ENCODE data around the gene CAMK1G.

The CAMK1G gene

DNA sequence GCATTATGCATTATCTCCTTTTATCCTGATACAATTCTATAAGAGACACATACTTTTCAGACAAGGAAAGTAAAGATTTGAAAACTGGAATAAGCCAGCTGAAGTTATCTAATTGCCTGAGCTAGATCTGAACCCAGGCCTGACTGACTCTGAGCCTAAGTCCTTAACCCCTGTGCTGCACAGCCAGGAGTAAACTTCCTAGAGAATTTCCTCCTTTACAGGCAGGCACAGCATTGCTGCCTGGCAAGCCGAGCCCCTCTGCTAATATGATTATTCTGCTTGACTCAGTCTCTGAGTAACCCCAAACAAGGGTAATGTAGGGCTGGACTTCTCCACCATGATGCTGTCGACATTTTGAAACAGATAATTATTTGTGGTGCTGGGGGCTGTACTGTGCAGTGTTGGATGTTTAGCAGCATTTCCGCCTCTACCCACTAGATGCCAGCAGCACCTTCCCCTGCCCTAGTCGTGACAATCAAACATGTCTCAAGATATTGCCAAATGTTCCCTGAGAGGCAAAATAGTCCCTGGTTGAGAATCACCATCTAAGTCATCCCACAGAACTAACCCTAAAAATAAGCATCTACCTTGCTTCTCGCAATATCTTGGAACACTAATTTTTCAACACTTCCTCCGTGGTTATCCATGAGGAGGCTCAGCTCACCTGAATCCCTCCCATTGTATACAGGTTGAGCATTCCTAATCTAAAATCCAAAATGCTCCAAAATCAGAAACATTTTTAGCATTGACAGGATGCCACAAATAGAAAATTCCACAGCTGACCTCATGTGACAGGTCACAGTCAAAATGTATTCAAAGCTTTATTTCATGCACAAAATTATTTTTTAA is 18.5 kb downstream of the CAMK1G start:
- DNase-seq: no peak

DNA sequence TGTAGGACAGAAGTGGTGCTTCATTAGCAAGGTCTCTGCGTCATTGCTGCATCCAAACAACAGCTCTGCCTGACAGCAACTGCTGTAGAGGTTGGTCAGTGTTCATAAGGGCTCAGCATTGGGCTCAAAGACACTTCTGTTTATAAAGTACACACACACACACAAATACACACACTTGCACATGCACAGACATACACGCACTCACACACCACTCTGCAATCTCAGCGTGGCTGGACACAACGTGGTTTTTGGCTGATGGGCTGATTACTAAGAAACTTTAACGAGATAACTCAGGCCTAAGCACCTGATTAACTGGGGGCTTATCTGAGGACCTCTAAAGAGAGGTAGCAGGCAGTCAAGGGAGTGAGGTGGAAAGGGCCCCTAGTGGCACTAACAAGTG is 20.4 kb downstream of the CAMK1G start:
- DNase-seq: no peak

DNA sequence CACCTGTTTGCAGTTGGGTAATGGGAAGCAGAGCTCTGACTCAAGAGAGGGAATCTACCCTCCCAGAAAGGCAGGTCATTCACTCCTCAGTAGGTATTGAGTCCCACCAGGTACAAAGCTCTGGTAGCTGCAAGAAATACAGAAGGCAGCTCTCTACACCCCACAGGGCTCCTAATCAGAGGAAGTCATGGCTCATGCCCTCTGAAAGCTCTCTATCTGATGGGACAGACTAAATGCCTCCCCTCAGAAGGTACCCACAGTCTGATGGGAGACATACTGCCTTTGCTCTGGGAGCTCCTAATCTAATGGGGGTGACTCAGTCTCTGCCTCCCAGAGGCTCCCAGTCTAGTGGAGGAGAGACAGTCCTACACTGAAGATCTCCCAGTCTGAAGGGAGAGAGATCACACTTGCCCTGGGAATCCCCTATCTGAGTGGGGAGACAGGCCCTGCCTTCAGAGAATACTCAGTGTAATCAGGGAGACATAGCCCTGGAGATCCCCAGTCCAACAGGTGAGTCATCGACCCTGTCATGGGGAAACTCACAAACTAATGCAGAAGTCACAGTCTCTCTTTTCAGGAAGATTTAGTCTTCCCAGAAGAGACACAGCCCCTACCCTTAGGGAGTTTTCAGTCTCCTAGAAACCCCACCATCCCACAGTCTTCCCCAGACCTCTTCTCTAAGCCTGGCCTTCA is 23.7 kb downstream of the CAMK1G start:
- DNase-seq: no peak

DNA sequence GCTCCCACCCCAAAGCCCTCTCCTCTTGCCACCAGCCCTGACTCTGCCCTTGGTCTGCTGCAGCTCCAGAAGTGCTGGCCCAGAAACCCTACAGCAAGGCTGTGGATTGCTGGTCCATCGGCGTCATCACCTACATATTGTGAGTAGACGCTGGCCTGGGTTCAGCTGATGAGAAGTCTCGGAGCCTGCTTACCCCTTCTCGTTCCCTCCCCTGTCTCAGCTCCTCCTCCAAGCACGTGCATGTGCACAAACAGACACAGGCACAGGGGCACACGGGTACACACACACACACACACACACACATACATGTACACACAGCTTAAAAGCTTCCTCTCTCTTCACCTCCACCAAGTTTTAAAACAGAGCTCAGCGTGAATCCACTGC is 24.3 kb downstream of the CAMK1G start:
- DNase-seq: no peak

DNA sequence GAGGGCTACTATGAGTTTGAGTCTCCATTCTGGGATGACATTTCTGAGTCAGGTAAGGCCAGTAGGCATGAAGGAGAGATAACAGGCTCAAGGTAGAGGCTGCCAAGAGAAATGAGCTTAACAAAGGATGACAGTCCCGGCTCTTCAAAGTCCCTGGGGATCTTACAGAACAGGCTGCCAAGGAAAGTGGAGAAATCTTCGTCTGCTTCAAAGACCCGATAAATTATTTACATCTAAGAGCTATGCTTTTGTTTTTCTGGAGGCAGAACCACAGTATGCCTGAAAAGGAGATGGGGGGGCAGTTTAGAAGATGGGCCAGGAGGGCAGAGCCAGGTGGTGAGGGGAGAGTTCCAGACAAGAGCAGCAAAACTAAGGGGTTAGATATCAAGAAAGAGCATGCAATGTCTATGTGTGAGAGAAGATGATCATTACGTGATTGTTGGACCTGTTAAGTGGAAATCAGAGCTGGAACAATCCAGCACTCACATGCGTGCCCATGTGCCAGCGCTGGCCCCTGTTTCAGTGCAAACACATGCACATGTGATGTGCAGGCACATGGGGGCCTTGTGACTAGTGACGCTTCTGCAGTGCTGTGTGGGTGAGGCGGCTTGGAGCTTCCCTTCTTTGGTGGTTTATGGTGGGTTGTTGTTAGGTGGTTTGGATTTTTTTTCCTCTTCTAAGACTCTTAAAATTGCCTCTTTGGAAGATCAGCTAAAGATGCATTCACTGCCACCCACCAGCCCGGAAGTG is 25.7 kb downstream of the CAMK1G start:
- DNase-seq: no peak

DNA sequence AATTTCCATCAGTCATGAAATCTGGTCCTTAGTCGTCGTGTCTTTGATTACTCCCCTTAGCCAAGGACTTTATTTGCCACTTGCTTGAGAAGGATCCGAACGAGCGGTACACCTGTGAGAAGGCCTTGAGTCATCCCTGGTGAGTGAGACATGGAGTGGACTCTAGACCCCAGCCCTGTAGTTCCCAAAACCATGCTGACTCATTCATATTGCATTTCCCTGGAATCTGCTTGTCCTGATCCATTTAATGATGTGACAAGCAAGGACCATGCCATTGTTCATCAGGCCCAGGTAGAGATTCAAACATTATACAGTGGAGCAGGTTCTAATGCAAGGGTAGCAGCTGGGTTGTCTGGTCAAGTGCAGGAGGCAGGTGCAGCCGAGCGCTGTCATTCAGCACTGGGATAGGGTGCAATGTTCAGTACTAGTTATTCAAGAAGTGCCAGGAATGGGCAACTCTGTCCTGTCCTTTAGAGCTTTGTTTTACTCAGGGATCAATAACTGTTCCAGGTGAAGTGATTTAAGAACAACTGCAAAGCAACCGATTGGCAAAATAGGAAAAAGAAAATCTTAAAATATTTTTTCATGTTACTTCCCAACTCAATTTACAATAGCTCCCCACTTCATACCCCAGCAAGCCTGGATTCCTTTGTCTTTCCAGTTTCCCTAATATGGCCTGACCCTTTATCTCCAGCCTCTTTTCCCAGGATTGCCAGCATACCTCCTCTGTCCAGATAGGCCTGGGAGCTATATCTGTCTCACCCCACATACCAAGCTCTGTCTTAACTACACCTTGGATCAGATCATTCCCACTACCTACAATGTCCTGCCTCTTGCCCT is 26.5 kb downstream of the CAMK1G start:
- DNase-seq: no peak

DNA sequence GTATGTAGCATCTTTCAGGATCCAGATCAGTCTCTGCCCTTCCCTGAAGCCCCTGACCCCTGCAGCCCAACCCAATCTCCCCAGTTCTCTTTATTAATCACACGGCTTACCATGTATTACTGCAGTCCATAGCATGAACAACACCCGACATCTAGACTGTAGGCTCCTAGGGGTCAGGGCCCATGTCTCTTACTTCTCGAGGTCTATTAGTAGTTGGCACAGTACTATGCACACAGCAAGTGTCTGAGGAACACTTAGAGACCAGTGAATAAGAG is 27.1 kb downstream of the CAMK1G start:
- DNase-seq: no peak

DNA sequence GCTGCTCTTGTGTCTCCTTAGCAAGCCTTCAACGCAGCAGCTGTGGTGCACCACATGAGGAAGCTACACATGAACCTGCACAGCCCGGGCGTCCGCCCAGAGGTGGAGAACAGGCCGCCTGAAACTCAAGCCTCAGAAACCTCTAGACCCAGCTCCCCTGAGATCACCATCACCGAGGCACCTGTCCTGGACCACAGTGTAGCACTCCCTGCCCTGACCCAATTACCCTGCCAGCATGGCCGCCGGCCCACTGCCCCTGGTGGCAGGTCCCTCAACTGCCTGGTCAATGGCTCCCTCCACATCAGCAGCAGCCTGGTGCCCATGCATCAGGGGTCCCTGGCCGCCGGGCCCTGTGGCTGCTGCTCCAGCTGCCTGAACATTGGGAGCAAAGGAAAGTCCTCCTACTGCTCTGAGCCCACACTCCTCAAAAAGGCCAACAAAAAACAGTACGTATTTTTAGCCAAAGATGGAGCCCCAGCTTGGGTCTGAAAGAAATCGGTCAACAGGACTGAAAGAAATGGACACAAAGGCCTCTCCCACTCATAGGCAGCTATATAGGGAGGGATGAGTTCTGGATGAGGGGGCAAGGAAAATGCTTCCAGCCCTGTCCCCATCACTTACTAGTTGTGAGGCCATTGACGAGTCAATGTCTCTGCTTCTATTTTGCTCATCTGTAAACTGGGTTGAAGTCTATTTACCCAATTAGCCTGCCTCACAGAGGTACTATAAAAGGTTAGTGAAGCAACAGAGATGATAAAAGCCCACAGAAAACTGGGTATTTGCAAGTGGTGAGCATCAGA is 28.5 kb downstream of the CAMK1G start:
- DNase-seq: no peak

DNA sequence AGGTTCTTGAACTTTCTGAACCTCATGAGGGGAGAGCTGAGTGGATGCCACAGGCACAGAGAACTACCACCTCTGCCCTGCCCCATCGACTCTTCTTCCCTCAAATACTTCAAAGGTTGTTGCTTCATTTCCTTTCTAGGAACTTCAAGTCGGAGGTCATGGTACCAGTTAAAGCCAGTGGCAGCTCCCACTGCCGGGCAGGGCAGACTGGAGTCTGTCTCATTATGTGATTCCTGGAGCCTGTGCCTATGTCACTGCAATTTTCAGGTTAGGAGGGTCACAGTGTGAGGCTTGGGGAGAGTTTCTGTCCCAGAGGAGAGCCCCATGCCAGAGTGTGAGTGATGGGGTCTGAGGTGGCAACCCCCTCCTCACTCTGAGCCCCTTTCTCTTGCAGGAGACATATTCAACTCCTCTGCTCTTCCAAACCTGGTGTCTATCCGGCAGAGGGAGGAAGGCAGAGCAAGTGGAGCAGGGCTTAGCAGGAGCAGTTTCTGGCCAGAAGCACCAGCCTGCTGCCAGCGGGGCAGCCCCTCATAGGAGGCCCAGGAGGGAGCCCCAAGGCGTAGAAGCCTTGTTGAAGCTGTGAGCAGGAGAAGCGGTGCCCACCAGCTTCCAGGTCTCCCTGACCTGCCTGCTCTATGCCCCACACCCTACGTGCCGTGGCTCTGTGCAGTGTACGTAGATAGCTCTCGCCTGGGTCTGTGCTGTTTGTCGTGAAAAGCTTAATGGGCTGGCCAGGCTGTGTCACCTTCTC is 29.3 kb downstream of the CAMK1G start:
- no peak for DNase-seq

DNA sequence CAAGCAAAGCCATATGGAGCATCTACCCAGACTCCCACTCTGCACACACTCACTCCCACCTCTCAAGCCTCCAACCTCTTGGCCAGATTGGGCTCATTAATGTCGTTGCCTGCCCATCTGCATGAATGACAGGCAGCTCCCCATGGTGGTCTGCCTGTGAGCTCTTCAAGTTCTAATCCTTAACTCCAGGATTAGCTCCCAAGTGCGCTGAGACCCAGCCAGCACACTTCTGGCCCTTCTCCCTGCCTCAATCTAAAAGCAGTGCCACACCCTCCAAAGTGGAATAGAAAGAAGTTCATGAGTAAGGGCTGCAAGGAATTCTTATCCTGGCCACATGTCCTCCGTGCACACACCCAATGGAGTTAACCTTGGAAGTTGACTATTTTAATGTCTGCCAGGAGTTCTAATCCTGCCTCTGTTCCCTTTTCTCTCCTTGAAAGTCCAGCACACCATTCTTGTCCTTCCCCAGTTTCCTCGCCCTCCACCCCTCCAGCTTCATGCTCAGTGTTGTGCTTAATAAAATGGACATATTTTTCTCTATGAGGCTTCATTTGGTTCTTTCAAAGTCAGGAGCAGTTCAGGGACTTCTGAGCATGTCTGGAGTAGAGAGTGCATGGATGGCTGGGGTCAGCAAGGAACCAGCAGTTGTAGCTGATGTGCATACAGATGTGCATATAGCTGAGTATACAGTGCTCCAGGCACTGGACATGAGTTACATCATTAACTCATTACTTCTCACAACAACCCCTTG is 30.1 kb downstream of the CAMK1G start:
- no peak for DNase-seq

DNA sequence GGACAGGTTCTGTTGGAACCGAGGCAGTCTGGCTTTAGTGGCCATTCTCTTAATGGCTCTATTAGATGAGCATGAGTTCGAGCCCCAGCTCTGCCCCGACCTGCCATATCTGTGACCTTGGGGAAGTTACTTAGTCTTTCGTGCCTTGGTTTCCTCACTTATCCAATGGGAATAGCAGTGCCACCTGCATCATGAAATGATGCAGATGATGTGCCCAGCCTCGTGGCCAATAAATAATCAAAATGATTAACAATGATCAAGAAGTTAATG is 30.6 kb downstream of the CAMK1G start:
- no peak for DNase-seq

DNA sequence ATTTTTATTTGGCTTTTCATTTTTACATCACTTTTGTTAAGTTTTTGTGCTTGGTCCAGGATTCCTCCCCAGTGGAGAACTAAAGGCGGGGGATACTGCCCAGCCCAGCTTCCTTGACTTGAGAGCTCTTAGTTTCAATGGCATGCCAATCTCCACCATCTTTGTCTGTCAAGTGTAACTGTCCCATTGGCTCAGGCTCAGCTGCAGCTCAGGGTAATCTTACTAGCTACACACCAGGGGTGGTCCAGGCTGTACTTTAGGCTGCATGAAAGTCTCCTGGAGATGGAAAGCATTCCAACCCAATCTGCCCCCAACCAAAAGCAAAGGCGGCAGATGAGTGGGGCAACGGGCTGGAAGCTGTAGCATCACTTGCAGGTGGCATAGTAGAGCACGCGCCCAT is 31.4 kb downstream of the CAMK1G start:
- no peak for DNase-seq

DNA sequence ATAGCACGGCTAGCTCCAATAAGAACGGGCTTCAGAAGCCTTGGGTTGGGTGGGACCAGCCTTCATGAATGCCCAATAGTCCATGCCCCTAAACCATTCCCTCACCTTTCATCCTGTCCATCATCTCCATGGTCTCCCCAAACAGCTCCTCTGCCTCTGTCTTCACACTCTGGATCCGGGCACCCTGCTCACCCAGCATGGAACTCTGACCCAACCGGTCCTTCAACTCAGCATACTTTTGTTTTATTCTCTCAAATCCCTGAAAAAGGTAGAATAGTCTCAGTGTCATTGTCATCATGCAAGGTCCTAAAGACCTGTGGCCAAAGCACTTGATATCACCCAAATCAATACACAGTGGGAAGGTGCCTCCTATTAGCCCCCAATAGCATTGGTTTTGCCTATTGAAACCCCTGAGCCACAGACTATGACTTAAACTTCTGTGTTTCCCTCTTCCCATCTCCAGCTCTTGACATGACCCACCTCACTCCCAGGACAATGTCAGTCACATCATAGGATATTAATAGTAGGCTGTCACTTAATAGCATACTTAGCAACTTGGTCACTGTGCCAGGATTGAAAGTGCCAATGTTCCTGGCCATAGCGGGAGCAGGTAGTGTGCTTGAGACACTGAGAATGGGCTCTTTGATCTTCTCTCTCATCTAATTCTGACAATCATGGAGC is 33.0 kb downstream of the CAMK1G start:
- no peak for DNase-seq

DNA sequence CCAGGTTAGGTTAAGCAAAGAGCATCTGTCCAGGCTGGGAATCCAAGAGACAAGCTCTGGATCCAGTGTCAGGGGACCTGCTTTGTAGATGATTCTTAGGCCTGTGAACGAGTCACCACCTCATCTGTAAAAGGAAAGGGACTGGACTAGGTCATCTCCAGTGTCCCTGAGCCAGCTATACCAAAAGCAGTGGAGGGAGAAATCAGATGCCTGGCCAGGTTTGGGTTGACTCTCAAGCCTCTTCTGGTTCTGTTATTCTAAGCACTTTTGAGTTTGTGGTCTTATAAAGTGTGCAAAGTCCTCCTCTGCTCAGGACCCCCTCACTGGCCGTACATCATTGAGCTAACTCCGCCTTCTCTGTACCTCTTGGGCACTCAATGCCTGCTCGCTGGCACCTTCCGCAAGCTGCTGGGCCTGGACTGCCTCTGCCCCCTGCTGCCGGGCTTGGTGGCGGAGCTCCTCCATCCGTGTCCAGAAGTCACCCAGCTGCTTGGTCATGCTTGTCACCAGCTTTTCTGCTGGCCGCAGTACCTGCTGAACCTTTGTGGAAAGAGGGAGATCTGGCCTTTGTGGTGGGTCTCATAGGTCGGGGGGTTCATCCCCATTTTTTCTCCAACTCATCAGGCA is 33.6 kb downstream of the CAMK1G start:
- DNase-seq: no peak

DNA sequence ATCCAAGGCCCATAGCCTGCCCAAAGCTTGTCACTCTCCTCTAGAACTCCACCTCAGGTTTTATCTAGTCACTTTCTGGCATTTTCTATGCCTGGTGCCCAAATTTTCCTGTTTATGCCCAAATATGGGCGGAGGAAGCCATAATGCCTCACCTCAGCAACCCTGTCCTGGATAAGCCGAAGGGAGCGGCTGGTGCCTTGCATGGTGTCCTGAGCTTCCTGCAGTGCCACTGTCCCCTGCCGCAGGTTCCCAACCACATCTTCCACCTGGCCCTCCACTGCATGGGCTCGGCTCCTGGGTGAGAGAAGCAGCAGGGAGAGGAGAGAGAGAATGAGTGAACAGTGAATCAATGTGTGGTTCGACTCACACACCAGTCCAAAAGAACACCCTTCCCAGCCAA is 34.2 kb downstream of the CAMK1G start:
- no peak for DNase-seq

DNA sequence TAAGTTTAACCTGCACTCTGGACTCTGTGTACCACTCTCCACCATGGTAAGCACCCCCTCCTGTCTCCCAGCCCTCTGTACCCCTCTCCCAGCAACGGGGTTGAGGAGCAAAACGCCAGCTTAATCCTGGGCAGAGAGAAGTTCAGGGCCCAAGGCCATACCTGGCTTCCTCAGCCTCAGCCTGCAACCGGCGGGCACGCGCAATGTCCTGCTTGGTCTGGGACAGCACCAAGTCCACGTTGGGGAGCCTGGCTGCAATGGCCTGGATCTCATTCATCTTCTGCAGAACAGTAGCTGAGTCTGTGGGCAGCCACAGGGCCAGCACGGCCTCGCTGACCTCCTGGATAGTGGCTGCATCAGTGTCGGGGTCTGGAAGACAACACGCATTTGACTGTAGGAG is 34.8 kb downstream of the CAMK1G start:
- DNase-seq: no peak

DNA sequence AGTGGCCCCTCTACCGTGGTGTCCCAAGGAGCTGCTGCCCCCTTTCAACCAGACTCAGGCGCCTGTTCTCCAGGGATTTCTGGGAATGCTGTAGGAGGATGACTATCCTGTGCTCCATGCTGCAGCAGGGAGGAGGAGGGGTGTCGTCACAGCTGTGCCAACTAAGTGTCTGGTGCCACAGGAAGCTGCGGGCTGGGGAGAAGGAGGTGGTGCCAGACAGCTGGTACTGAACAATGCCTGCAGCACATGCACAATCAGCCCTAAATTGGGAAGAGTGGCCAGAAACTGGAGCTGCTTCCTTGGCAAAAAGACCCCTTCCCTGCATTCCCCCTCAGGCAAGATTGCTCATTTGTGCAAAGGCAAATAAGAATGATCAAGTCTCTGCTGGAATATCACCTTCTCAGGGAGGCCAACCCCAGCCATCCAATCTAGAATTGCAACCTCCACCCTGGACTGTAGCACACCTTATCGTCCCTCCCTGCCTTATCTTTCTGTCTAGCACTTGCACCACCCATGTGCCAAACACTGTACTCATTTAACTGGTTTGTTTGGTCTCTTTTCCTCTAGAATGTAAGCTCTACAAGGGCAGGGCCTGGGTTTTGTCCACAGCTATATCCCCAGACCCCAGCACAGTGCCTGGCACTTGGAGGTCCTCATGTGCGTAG is 35.4 kb downstream of the CAMK1G start:
- DNase-seq: no peak

DNA sequence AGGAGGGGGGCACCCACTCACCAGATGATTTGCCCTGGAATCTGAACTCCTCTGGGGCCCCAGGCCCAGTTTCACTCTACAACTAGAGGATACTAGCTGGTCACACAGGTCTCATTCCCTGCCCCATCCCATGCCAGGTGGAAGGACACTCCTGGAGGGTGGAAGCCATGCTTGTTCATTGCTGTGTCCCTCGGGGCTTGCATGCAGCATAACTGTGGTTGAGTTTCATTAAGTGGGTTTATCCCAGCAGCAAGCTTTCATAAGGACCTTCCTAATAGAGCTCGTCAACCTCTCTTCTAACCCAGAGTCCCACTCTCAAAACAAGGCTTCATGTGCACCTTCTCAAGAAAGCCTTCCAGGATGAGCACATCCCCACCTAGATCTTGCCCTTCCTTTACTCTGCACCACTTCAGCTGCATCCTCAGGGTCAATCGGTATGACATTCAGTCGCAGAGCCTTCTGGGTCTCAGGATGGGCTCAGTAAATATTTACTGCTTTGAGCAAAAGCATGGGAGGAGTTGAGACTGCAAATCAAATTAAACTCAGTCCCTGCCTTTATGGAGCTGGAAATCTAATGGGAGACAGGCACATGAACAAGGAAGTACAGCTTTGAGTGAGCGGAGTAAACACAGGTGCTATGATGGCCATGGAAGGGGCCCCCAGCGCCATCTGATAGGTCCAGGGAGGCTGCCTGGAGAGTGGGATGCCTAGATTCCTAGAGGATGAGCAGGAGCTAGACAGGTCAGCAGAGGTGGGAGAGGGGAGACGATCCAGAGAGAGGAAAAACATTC is 36.4 kb downstream of the CAMK1G start:
- no peak for DNase-seq

DNA sequence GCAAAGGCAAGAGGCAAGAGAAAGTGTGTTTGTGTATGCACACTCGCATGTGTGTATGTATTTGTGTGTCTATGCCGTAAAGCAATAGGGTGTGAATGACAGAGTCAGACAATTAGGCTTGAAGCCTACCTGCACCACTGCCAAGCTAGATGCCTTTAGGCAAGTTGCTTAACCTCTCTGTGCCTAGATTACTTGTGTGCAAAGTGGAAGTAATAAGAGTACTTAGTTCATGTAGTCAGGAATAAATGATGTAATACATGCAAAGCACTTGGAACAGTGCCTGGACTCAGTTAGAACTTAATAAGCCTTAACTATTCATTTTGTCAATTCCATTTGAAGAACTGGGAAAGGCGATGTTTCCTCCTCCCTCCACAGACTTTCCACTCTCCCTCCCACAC is 37.0 kb downstream of the CAMK1G start:
- no peak for DNase-seq

Data from NCI-H1436 (cell line).